GM19438 (cell line): ENCODE results near the gene WDR7.

Experiments used
- ATAC-seq: cut with Tn5 transposase; IDR thresholded peaks from one replicate; pipeline ENCODE4 v1.9.1; 2021; ENCODE audit warnings: low read depth; ENCODE audit not compliant: unreplicated experiment

The WDR7 gene

GRCh38 chr18:56721031-56721430 lies 69.9 kb downstream of the WDR7 start:
- ATAC-seq: no peak

DNA sequence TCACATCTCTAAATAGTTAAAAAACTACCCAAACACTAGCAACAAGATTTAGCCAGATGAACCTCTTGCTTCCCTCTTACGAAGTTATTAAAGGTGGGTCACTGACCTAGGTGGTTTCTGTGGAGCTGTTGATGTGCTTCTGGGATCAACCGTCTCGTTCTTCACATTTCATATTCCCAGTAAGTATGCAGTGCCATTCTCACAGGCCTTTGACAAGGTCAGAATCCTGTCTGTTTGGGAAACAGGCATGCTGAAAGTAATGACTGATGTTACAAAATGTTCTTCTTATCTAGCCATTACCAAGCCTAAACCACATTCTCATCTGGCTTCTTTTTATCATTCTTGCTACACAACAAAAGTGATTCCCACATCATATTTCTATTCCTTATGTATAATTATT lies 70.3 kb downstream of the WDR7 start:
- ATAC-seq: no peak

DNA sequence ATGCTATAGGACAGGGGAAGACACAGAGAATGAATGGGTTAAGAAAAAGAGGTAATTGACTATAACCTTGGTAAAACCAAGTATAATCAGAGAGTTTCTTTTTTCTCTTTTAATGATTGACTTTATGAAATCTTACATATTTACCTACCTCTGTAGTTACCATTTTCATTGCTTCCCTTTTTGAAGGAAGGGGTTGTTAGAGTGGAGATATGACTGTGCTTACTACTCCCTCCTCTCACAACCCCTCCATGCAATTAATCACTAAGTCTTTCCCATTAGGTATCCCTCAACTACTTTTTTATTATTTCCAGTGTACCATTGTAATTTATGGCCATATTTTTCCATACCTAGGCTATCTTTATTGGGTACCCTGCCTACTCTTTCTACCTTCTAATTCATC lies 71.4 kb downstream of the WDR7 start:
- no peak for ATAC-seq

- ATAC-seq: no peak
These were observed 71.9 kb downstream of the WDR7 start for GRCh38 chr18:56723068-56723467.

DNA sequence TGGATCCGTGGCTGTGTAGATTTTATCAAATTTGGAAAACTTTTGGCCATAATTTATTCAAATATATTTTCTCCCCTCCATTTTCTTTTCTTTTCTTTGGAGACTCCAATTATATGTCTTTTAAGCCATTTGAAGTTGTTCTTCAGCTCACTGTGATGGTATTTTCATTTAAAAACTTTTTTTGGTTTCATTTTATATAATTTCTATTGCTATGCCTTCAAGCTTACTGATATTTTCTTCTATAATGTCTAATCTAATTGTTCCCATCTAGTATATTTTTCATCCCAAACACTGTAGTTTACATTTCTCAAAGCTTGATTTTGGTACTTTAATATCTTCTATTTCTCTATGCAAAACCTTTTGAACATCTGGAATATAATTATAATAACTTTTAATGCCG lies 72.5 kb downstream of the WDR7 start:
- no peak for ATAC-seq

- ATAC-seq: no peak
These were observed 75.7 kb downstream of the WDR7 start for GRCh38 chr18:56726906-56727305.

DNA sequence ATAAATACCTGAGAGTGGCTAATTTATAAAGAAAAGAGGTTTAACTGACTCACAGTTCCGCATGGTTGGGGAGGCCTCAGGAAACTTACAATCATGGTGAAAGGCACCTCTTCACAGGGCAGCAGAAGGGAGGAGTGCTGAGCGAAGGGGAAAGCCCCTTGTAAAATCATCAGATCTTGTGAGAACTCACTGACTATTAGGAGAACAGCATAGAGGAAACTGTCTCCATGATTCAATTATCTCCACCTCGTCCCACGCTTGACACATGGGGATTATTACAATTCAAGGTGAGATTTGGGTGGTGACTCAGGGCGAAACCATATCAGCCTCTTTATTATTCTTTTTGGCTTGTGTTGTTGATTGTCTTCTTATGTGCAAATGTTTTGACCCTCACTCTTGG lies 76.2 kb downstream of the WDR7 start:
- no peak for ATAC-seq

GRCh38 chr18:56728741-56729140 lies 77.6 kb downstream of the WDR7 start:
- no peak for ATAC-seq

DNA sequence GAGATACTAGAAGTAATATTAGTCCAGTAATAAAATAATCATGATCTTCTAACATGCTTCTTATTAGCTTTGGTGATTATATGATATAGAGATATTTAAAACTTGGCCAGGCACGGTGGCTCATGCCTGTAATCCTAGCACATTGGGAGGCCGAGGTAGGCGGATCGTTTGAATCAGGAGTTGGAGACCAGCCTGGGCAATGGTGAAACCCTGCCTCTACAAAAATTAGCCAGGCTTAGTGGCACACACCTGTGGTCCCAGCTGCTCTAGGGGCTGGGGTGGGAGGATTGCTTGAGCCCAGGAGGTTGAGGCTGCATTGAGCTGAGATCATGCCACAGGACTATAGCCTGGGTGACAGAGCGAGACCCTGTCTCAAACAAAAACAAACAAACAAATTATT lies 87.0 kb downstream of the WDR7 start:
- no peak for ATAC-seq

GRCh38 chr18:56739731-56740130 lies 88.6 kb downstream of the WDR7 start:
- no peak for ATAC-seq

DNA sequence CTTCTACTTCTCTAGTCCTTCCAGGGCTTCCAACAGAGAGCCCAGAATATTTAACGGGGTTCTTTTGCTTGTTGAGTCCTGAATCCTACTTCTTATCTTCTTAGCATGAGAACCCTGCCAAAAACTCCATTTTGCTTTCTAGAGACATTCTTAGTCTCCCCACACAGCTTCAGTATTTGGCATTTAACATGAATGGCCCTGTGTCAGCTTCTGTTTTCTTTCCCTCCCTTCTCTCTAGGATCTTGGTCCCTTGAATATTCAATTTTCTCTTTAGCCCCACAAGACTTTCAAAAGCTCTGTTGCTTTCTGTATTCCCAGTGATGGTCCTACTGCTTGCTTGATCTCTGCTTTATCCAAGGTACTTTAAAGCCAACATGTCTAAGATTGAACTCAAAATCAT lies 89.5 kb downstream of the WDR7 start:
- ATAC-seq: no peak

DNA sequence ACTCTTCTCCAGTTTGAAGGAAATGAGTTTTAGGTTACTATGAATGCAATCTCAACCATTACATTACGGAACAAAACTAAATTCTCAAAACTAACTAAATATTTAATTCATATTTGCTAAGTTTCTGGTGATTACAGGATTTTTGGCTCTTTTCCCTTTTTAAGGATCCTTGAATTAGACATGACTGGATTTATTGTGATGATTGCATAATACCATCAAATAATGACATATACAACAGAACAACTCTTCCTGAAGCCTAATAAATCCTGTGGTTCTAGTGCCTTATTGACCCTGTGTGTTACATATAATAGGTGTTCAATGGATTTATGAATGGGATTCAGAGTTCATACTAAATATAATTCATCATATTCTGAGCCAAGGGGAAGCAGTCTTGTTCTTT lies 90.5 kb downstream of the WDR7 start:
- ATAC-seq: no peak

DNA sequence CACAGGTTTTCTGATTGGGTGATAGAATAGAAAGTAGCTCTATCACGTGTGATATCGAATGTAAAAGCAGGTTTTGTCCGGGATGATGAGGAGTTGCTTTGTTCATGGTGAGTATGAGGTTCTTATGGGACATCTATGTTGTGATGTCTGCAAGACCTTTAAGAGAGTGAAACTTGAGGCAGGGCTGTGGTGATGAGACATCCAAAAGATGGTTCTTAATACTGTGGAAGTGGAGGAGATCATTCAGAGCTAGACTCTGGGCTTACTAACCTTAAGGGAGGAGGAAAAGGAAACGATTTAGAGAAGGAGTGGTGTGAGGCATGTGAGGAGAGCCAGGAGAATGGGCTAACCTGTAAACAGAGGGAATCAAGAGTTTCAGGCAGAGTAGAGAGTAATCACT lies 92.0 kb downstream of the WDR7 start:
- no peak for ATAC-seq

DNA sequence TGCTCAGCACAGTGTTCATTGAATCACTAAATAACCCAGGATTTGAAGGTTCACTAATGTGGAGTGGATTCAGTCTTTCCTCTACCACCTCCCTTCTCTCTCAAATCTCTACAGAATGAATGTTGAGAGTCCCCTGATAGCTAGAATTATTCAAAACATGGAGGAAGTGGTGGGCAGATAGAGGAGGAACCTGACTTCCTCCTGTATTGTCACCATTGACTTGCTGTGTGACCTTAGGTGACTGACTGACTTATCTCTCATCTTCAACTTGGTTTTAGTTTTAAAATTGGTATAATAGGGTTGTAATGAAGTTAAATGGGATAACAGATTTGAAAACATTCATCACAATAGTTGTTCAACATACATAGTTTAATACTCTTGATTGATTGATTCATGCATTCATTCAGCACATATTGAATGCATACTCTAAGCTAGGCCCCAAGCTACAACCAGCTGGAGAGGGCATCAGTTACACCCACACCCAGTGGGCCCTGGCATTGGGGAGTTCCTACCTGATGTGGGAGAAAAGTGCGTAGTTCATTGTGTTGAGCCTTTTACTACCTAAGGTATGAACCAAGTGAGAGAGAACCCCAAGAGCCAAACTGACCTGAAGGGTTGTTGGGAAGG lies 96.0 kb downstream of the WDR7 start:
- ATAC-seq: no peak

GRCh38 chr18:56747857-56748256 lies 96.7 kb downstream of the WDR7 start:
- no peak for ATAC-seq

DNA sequence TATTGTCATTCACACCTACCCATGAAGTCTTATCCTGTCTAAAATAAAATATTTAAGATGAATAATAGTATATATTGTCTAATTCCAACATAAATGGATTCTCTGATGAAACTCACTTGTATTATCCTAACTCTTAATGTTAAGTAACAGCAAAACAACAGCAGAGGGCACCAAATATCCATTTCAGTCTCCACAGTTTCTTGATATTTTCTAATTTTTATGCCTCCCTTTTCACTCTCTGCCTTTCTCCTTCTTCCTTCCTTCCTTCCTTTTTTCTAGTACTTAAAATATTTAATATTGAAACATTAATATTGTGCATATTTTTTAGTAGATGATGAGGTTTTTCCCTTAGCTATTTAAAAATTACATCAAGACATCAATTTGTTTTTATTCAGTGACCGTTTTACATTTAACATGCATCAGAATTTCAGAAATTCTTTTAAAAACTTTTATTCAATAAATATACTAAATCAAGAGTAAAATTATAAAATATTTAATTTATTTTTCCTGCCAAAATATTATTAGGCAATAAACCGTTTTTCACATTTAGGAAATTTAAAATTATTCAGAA lies 97.6 kb downstream of the WDR7 start:
- no peak for ATAC-seq

DNA sequence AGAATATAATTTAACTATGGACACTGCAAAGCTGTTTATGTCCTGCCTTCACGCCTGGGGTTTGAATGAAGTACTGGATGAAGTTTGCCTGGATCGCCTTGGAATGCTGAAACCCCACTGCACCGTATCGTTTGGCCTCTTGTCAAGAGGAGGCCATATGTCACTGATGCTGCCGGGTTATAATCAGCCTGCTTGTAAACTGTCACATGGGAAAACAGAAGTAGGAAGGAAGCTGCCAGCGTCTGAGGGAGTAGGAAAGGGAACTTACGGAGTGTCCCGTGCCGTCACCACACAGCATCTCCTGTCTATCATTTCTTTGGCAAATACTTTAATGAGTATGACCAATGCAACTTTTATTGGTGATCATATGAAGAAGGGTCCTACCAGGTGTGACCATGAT lies 105.8 kb downstream of the WDR7 start:
- no peak for ATAC-seq

GRCh38 chr18:56770097-56770496 lies 118.9 kb downstream of the WDR7 start:
- ATAC-seq: no peak

DNA sequence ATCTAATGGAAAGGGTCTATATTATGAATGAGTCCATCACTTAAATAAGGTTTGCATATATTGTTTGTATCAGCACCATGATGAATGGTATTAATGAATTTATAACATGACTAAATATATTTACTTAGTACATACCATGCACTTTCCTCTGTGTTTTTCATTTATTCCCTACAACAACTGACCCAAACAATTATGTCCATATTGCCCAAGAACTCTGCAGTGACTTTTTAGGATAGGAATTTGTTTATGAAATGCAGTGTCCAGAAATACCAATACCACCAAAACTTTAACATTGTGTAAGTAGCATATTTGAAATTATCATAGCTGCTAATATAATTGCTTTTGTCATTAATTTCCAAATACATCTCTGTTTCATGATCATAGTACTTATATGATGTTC lies 119.7 kb downstream of the WDR7 start:
- ATAC-seq: no peak

DNA sequence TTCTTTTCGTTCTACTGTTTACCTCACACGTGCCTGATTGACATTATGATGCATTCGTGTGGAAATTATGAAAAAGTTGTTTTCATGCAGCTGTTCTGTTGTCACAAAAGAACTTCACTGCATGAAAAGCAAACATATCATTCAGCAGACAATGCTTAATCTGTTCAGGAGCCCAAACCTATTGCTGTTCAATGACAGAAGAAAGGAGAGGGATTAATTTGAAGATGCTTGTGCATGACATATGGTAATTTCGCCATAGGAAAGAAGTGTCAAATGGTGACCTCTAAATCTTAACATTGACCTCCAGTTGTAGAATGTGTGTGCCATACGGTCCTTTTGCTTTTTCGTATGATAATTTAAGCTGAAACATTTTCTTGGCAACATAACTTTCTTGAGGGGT lies 124.5 kb downstream of the WDR7 start:
- no peak for ATAC-seq

DNA sequence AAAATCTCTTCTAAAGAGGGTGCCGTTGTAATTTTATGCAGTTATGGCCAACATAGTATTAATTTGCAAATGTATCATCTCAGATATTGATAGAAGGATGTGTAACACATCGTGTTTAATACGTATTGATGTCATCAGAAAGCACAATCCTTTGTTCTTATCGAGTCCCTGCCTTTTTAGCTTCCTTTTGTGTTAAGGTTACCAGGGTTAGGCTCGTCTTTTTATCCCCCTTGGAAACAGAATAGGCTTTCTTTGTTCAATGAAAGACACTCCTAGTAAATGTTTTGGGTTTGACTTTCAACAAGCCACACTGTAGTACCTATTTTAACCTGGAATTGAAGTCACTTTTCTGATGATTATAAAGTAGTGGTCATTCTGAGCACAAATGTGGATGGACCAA lies 136.2 kb downstream of the WDR7 start:
- ATAC-seq: no peak

DNA sequence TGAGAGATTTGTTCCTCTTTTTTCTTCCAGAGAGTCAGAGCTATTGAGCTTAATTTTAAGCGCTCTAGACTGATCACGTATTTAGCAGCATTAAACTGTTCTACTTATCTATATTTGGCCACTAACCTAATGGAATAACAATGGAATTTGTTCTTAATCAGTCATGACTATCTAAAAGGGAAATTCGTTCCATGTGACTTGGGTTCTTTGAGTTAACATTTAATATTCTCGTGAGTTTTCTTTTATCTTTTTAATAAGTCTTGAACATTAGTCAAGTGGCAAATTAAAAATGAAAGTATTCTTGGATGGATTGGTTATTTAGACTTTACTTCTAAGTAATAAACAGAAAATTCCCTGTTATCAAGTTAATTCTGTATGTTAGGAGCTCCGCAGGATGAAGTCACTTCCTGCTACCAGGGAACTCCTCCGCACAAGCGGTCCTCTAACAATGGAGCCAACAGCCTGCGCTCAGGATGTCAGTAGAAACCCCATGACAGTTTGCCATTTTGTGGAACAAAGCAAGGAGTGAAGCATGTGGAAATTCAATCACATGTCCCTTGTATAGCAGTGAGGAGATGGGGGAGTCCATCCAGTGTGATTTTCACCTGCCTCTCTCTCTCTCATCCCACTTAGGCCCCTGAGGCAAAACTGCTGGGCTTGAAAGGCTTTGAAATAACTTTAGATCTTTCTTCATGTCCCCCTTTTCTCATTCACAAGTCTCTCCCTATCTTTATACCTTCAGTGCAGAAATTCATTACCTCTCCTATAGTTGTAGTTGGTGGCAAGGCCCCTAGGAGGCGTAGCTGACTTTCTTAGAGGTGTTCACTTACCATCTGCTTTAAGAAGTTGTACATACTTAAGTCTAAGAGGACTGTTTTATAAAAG lies 138.1 kb downstream of the WDR7 start:
- ATAC-seq: peak; percentile 74
